HuH-7 (cell line): ENCODE results near the gene E2F6.
"Not testable (repeated sequence)": the region's sequence is repeated elsewhere in the genome, so short reads cannot be mapped to it uniquely, and the experiment has no call there.

Experiments
- DNase-seq: peaks from one replicate; pipeline ENCODE4 v3.0.0; 2011; ENCODE audit warnings: low spot score

Gene E2F6

DNA sequence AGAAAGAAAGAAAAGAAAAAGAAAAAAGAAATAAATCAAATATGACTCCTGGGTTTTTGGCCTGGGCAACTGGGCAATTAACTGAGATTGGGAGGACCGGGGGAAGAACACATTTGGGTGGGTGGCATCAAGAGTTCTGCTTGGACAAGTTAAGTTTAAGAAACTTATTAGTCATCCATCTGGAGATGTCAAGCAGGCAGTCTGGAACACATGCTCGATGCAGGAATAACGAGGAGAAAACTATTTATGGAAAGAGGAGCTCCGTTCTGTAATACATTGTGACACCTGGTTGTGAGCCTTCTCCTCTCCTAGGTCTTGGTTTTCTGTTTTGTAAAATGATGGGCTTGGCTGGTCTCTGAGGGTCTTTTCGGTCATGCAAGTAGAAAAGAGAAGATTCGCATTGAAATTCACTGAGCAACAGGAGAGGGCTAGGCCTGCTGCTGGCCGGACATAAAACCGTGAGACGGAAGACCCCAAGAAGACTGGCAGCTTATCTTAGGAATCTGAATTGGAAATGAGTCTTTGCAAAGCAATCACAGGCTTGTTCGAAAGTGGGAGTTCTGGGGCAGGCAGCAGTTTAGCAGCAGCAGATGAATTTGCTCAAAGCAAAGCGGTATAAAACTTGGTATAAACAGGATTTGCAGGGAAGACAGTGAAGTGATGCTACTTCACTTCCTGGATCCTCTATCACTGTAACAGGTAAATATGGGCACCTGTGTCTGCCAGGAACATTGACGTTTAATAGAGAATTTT lies 51.4 kb downstream of the E2F6 start:
- no peak for DNase-seq

DNA sequence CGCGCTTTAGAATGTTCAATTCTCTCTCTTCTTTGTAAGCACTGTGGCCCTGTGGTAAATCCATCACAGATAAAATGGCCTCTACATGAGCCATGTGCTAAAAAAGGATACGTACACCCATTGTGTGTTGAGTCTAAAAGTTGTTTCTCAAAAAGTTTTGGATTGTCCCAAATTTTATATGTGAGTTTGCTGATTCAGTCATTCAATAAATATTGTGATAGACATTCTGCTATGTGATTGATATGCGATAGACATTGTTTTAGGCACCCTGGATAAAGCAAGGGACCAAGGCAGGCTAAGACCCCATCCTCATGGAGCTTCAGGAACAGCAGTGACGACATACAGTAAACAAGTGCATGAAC lies 53.5 kb downstream of the E2F6 start:
- no peak for DNase-seq

GRCh38 chr2:11411768-11412448 lies 54.1 kb downstream of the E2F6 start:
- peak; percentile 66 for DNase-seq

- DNase-seq: no peak
These were observed 54.7 kb downstream of the E2F6 start for GRCh38 chr2:11411244-11411643.

GRCh38 chr2:11410101-11410500 lies 55.9 kb downstream of the E2F6 start:
- no peak for DNase-seq

DNA sequence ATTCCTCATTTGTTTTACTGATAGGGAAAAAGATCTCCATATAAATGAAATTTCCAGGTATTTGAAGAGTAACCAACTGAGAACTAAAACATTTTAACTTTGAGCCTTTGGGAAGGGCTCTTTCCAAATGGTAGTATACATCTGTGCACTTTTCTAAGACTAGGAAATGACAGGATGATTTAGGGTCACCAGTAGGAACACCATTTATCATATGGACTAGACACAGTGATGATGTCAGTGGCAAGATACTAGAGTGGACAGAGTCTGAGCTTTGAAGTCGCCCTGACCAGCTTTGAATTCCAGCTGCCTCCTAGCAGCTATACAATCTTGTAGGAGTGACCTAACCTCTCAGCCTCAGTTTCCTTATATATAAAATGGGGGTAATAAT lies 56.4 kb downstream of the E2F6 start:
- DNase-seq: no peak

GRCh38 chr2:11408959-11409571 lies 56.9 kb downstream of the E2F6 start:
- DNase-seq: no peak

- no peak for DNase-seq
These were observed 58.5 kb downstream of the E2F6 start for GRCh38 chr2:11407413-11407812.

GRCh38 chr2:11406958-11407381 lies 59.0 kb downstream of the E2F6 start:
- DNase-seq: no peak

- no peak for DNase-seq
These were observed 59.5 kb downstream of the E2F6 start for GRCh38 chr2:11406267-11406957.

DNA sequence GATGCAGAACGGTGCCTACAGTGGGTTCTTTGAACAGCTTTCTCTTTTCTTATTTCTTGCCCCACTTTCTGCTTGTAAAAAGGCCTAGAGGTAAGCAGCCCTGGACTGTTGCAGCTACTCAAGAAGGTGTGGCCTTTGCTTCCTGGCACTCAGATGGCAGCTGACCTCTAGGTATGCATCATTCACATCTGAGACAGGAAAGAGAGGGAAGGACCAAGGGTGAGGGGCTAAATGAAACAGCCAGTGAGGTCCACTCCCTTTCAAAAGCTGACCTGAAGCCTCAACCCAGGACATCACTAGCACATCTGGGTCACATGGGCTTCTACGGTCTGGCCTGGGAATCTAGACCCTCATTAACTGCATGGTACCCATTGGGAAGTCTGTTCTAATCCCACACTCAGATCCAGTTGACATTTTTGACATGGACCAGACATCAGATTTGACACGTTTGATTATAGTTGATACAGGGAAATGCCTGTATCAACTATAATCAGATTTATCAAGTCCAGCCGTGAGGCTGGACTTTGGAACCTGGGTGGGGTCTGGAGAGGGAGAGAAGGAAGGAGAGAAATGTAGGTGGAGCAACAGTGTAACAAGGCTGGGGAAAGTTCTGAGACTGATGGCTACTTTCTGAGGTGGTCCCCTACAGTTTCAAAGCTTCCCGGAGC lies 60.2 kb downstream of the E2F6 start:
- no peak for DNase-seq

GRCh38 chr2:11405074-11405406 lies 60.9 kb downstream of the E2F6 start:
- DNase-seq: not testable (repeated sequence)

- DNase-seq: no peak
These were observed 61.4 kb downstream of the E2F6 start for GRCh38 chr2:11404376-11405073.

DNA sequence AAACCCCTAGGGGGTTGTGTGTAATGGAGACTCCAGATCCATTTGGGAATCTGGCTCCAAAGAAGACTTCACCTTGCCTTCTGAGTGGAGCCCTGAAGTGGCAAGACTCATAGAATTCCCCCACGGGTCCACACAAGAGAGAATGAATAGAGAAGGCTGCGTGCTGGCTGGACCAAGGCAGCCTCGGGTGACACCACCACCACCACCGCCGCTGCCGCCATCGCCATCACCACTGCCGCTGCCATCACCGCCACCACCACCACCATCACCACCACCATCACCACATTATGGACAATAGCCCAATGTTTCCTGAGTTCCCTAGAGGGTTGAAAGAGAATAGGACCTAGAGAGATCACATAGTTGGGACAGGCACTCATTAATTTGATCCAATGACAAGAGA lies 63.5 kb downstream of the E2F6 start:
- DNase-seq: no peak

GRCh38 chr2:11399438-11399762 lies 66.6 kb downstream of the E2F6 start:
- no peak for DNase-seq

GRCh38 chr2:11398750-11399437 lies 67.1 kb downstream of the E2F6 start:
- DNase-seq: no peak

- DNase-seq: no peak
These were observed 68.4 kb downstream of the E2F6 start for GRCh38 chr2:11397513-11397912.

DNA sequence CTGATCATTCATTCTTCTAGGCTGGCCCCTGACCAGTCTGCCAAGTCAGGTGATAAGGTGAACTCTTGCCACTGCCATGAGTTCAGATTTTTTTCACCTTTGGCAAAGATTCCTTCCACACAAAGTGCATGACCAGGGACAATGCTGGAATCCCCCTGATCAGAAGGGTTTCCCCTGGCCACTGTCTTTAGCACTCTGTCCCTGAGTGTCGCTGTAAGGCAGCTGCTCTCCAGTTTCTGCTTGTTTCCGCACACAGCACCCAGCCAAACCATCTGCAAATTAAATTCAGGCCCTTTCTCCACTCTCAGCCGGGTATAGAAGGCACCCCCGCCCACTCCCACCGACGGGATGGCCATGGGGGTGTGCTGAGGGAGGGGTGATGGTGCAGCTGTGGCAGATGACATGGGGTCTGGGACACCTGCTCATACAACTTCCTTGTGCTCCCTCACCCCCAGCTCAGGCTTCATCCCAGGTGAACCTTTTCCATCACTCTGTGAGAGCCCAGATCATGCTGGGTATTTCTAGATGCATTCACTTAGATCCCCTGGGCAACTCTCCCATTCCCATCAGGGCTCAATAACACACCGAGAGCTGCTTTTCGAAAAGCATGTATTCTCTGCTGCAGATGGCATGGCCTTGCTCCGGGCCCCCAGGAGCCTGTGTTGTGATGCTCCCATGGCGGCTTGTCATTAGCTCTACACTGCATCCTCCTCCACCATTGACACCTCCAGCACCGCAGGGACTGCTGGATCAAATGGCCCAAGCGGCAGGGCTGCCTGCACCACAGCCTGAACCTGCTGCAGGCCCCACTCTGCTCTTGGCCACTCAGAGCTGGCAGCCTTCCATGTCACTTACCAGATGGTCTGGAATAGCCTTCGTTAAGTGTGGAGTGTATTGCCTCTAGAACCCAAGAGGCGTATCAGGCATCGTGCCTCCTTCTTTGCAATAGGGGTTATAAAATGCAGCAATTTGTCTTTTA lies 69.2 kb downstream of the E2F6 start:
- no peak for DNase-seq

DNA sequence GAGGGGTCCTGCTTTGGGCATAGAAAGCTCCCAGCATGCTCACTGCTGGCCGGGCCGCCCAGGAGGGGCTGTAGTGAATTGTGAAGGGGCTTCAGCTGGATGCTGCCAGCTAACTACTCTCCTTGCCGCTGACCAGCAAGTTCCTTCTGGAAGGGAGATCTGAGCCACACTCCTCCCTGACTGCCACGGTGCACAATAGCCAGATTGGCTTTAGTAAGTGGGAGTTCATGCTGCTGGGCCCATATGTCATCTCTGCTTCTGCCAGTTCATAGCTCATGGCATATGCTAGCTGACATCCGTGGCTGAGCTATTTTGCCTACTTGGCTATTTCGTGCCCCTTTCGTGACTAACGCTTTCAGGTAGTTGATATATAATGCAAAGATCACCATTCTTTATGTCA lies 69.9 kb downstream of the E2F6 start:
- no peak for DNase-seq

DNA sequence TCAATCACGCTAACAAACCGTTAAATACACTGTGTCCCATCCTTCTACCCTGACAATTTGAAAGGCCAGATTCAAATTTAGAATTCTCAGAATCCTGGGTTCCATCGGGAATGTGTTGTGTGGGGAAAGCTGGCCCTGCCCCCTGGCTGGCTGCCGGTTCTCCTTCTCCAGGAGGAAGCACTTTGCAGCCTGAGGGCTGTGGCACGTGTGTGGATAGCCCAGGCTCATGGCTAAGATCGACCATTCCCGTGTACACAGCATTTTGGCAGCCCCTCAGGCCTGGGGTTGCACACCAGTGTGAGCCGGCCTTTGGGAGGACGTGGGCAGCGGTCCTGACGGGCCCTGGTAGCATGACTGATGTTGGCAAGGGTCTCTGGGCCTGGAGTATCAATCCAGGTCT lies 70.6 kb downstream of the E2F6 start:
- DNase-seq: no peak
